Colonic mucosa (tissue), 4 donors: ENCODE results near the gene IL1RAPL1. TPM values are rescaled to one million over a fixed set of nuclear protein-coding genes. Genes with fewer than 3 reads are reported as not detected.

Source experiments
- DNase-seq: peaks from one replicate; pipeline ENCODE4 v3.0.0-alpha.2; 2020
- H3K27ac ChIP-seq: fragments of 200-600 bp; one replicate; pipeline ENCODE4 v1.8.0; 2021
- H3K27me3 ChIP-seq: fragments of 200-600 bp; one replicate; pipeline ENCODE4 v1.8.0; 2021
- H3K36me3 ChIP-seq: fragments of 200-600 bp; one replicate; pipeline ENCODE4 v1.8.0; 2021
- H3K4me1 ChIP-seq: fragments of 200-600 bp; one replicate; pipeline ENCODE4 v1.8.0; 2021; ENCODE audit warnings: mild to moderate bottlenecking
- H3K4me3 ChIP-seq: fragments of 200-600 bp; one replicate; pipeline ENCODE4 v1.8.0; 2021
- H3K9ac ChIP-seq, 2 donors: one replicate each; pipeline ENCODE4 v1.7.0; 2013; ENCODE audit warnings: control low read depth in 2 of 2, low read depth in 2 of 2, low read length in 2 of 2
- H3K9me3 ChIP-seq: fragments of 200-600 bp; one replicate; pipeline ENCODE4 v1.8.0; 2021
- CTCF ChIP-seq: fragments of 200-600 bp; IDR thresholded peaks from one replicate; pipeline ENCODE4 v1.8.0; 2022; ENCODE audit warnings: antibody characterized with exemption, mild to moderate bottlenecking
- intact Hi-C: fragments of 100-400 bp; cut with DNase I; formaldehyde crosslinking; loops from one replicate; pipeline ENCODE4 v1.14.1; 2022
- total RNA-seq, 2 donors: library from RNA; stranded (reverse); fragmentation: NEBNext Ultra II Directional in 1 of 2; extraction: Animal tissue kit (Norgen Biotek cat#: 25700) in 1 of 2; gene quantifications; one replicate each; pipeline ENCODE4 v1.2.1, GENCODE V29; 2021
- donor health status: healthy.
- donor health status: DM: no; HTN: no; CAD: no.
- donor health status: DM: no; HTN: no; CAD: no.

IL1RAPL1 gene
- total RNA-seq, 2 donors from 2014 or later = 0.10 to 0.24 TPM

- intact Hi-C loops = no loop called here
- H3K27ac ChIP-seq = no peak overlapping the region
- no peak for TF ChIP-seq CTCF
- H3K36me3 ChIP-seq = no peaks in the 10 kb centered on the region
- no peaks in the 10 kb centered on the region for H3K4me1 ChIP-seq
- H3K9me3 ChIP-seq = no peaks in the 10 kb centered on the region
- DNase-seq = no peak
- no peak overlapping the region for H3K4me3 ChIP-seq
- no peak overlapping the region for H3K9ac ChIP-seq
- no peaks in the 10 kb centered on the region for H3K27me3 ChIP-seq
These were observed 1354.0 kb downstream of the IL1RAPL1 start for GRCh38 chrX:29941287-29941686.

GRCh38 chrX:29947225-29947624 lies 1360.0 kb downstream of the IL1RAPL1 start:
- Histone ChIP-seq H3K27ac (no peak overlapping the region), H3K4me3 (no peak overlapping the region), H3K36me3 (no peaks in the 10 kb centered on the region), H3K4me1 (no peaks in the 10 kb centered on the region), H3K27me3 (no peaks in the 10 kb centered on the region), H3K9ac (no peak overlapping the region), H3K9me3 (no peaks in the 10 kb centered on the region)
- no peak for DNase-seq
- intact Hi-C loops = no loop called here
- TF ChIP-seq CTCF = no peak

GRCh38 chrX:29948653-29949052 lies 1361.4 kb downstream of the IL1RAPL1 start:
- no peak for TF ChIP-seq CTCF

GRCh38 chrX:29952016-29952415 lies 1364.8 kb downstream of the IL1RAPL1 start:
- no peak overlapping the region for H3K4me3 ChIP-seq
- no peaks in the 10 kb centered on the region for H3K27me3 ChIP-seq
- H3K36me3 ChIP-seq = no peaks in the 10 kb centered on the region
- H3K9ac ChIP-seq = no peak overlapping the region
- H3K27ac ChIP-seq = no peak overlapping the region
- intact Hi-C loops = no loop called here
- TF ChIP-seq CTCF = no peak
- no peak for DNase-seq
- H3K4me1 ChIP-seq = no peaks in the 10 kb centered on the region
- H3K9me3 ChIP-seq = no peaks in the 10 kb centered on the region

More at GRCh38 chrX:29948653-29949052, 1361.4 kb downstream of the IL1RAPL1 start:
- no peak for DNase-seq
- intact Hi-C loops = no loop called here
- Histone ChIP-seq H3K9ac (no peak overlapping the region), H3K9me3 (no peaks in the 10 kb centered on the region), H3K4me1 (no peaks in the 10 kb centered on the region), H3K27me3 (no peaks in the 10 kb centered on the region), H3K4me3 (no peak overlapping the region), H3K27ac (no peak overlapping the region), H3K36me3 (no peaks in the 10 kb centered on the region)

GRCh38 chrX:29962061-29962460 lies 1374.8 kb downstream of the IL1RAPL1 start:
- Histone ChIP-seq H3K27me3 (no peaks in the 10 kb centered on the region), H3K4me3 (no peak overlapping the region), H3K36me3 (no peaks in the 10 kb centered on the region), H3K9ac (no peak overlapping the region), H3K9me3 (no peaks in the 10 kb centered on the region), H3K27ac (no peak overlapping the region), H3K4me1 (no peaks in the 10 kb centered on the region)
- intact Hi-C loops = no loop called here
- DNase-seq = no peak
- no peak for TF ChIP-seq CTCF

- Histone ChIP-seq H3K9ac (no peak overlapping the region), H3K27me3 (no peaks in the 10 kb centered on the region), H3K36me3 (no peaks in the 10 kb centered on the region), H3K4me1 (no peaks in the 10 kb centered on the region), H3K4me3 (no peak overlapping the region), H3K27ac (no peak overlapping the region), H3K9me3 (no peaks in the 10 kb centered on the region)
- no peak for TF ChIP-seq CTCF
- intact Hi-C loops = no loop called here
- no peak for DNase-seq
These were observed 1378.4 kb downstream of the IL1RAPL1 start for GRCh38 chrX:29965634-29966033.
